ENCODE data around the gene AIRE. TPM values are rescaled to one million over a fixed set of nuclear protein-coding genes. Genes with fewer than 3 reads are reported as not detected.

Gene AIRE
- total RNA-seq, 3 donors from 2014 or later = not detected

- Histone ChIP-seq H3K4me3 (no peak overlapping the region), H3K9me3 (no peaks in the 10 kb centered on the region), H3K27me3 (peaks cover 0 to 14% of the 10 kb centered on the region in 2 donors), H3K4me1 (no peaks in the 10 kb centered on the region), H3K36me3 (no peaks in the 10 kb centered on the region), H3K27ac (no peak overlapping the region)
- DNase-seq (ENCODE audit: low spot score in 2 of 2) = no peak
- intact Hi-C loops (cut with DNase I; ENCODE audit: low total_unique reads) = loop anchor here (5.0 kb wide), 1 partner anchor 1548 kb away; no protein-coding TSS in a partner anchor
- TF ChIP-seq POLR2AphosphoS5 (IDR thresholded peaks at IDR 0.05) (no peak), CTCF (IDR thresholded peaks at IDR 0.05) (no peak), POLR2A (IDR thresholded peaks at IDR 0.05) (no peak)
Observed at GRCh38 chr21:44344541-44345183, 59.0 kb downstream of the AIRE start.

- Histone ChIP-seq H3K4me3 (no peak overlapping the region), H3K4me1 (no peaks in the 10 kb centered on the region), H3K9me3 (no peaks in the 10 kb centered on the region), H3K27ac (no peak overlapping the region), H3K27me3 (peaks cover 6 to 21% of the 10 kb centered on the region in 2 donors), H3K36me3 (no peaks in the 10 kb centered on the region)
- TF ChIP-seq CTCF (IDR thresholded peaks at IDR 0.05) (no peak), POLR2A (IDR thresholded peaks at IDR 0.05) (no peak), POLR2AphosphoS5 (IDR thresholded peaks at IDR 0.05) (no peak)
- intact Hi-C loops (cut with DNase I; ENCODE audit: low total_unique reads) = no loop called here
- no peak for DNase-seq (ENCODE audit: low spot score in 2 of 2)
Observed at GRCh38 chr21:44345495-44345894, 59.8 kb downstream of the AIRE start.

- peak; percentile 77 to 79 for DNase-seq (ENCODE audit: low spot score in 2 of 2)
- Histone ChIP-seq H3K27ac (no peak overlapping the region), H3K36me3 (no peaks in the 10 kb centered on the region), H3K9me3 (no peaks in the 10 kb centered on the region), H3K4me3 (no peak overlapping the region), H3K4me1 (no peaks in the 10 kb centered on the region), H3K27me3 (peaks cover 18 to 45% of the 10 kb centered on the region in 2 donors)
- intact Hi-C loops (cut with DNase I; ENCODE audit: low total_unique reads) = no loop called here
- no peak for TF ChIP-seq CTCF (IDR thresholded peaks at IDR 0.05)
- no peak for TF ChIP-seq POLR2A (IDR thresholded peaks at IDR 0.05)
- TF ChIP-seq POLR2AphosphoS5 (IDR thresholded peaks at IDR 0.05) = peak in 1 of 3 donors; percentile 47
Observed at GRCh38 chr21:44347911-44348451, 62.3 kb downstream of the AIRE start.

Other genes with a start within 250 kb of the AIRE start
- 1 to 10 TPM; 5.8 to 9.5 (median 6.9) TPM for gene PWP2, start 178.5 kb upstream of the AIRE start, total RNA-seq
- gene GATD3, start 152.2 kb upstream of the AIRE start, total RNA-seq = 10 to 100 TPM in 1 of 3 donors, 1 to 10 TPM in 2; 8.8 to 10.7 (median 9.5) TPM
- gene ICOSLG, start 44.9 kb upstream of the AIRE start, total RNA-seq = 1 to 10 TPM in 2 of 3 donors, under 1 TPM in 1; 0.80 to 4.2 (median 2.6) TPM
- not detected for gene DNMT3L, start 24.0 kb upstream of the AIRE start, total RNA-seq
- 100 to 1,000 TPM in 1 of 3 donors, 10 to 100 TPM in 2; 80.9 to 101 (median 97.9) TPM for gene PFKL, start 14.2 kb downstream of the AIRE start, total RNA-seq
- gene CFAP410, start 53.5 kb downstream of the AIRE start, total RNA-seq = 10 to 100 TPM; 22.2 to 31.1 (median 27.8) TPM
- 1 to 10 TPM; 4.3 to 7.9 (median 7.2) TPM for gene TRPM2, start 67.7 kb downstream of the AIRE start, total RNA-seq
- 1 to 10 TPM; 1.6 to 6.4 (median 2.0) TPM for gene LRRC3, start 169.6 kb downstream of the AIRE start, total RNA-seq